GM21737 (cell line): Measurements from ENCODE around the gene DIO1.
"Not testable (repeated sequence)": the region's sequence is repeated elsewhere in the genome, so short reads cannot be mapped to it uniquely, and the experiment has no call there.

Source experiments
- ATAC-seq: cut with Tn5 transposase; IDR thresholded peaks from one replicate; pipeline ENCODE4 v1.9.1; 2021; ENCODE audit warnings: mild to moderate bottlenecking, moderate library complexity; ENCODE audit not compliant: unreplicated experiment

DIO1 gene

GRCh38 chr1:53893999-53894636, at the start of gene DIO1:
Gene DIO1 (plus strand): TSS chr1:53894187. CDS start chr1:53894211, 24 bp downstream.
- ATAC-seq, result no peak

- no peak for ATAC-seq
Measured at GRCh38 chr1:53847980-53848379, 46.0 kb upstream of the DIO1 start.

GRCh38 chr1:53850082-53850673, 43.8 kb upstream of the DIO1 start:
- no peak for ATAC-seq

- no peak for ATAC-seq
Measured at GRCh38 chr1:53851571-53852285, 42.3 kb upstream of the DIO1 start.

GRCh38 chr1:53860967-53861411, 33.0 kb upstream of the DIO1 start:
- no peak for ATAC-seq

- ATAC-seq, result no peak
Measured at GRCh38 chr1:53862507-53862906, 31.5 kb upstream of the DIO1 start.

GRCh38 chr1:53868565-53868964, 25.4 kb upstream of the DIO1 start:
- no peak for ATAC-seq

GRCh38 chr1:53869454-53870117, 24.4 kb upstream of the DIO1 start:
- ATAC-seq, result no peak

GRCh38 chr1:53871221-53871620, 22.8 kb upstream of the DIO1 start:
- ATAC-seq, result no peak

- ATAC-seq, result no peak
Measured at GRCh38 chr1:53871773-53872484, 22.1 kb upstream of the DIO1 start.

- not testable (repeated sequence) for ATAC-seq
Measured at GRCh38 chr1:53875150-53875549, 18.8 kb upstream of the DIO1 start.

- no peak for ATAC-seq
Measured at GRCh38 chr1:53878492-53879105, 15.4 kb upstream of the DIO1 start.

GRCh38 chr1:53881853-53882252, 12.1 kb upstream of the DIO1 start:
- ATAC-seq, result not testable (repeated sequence)

GRCh38 chr1:53883600-53883999, 10.4 kb upstream of the DIO1 start:
- ATAC-seq, result not testable (repeated sequence)

- ATAC-seq, result no peak
Measured at GRCh38 chr1:53888681-53889080, 5.3 kb upstream of the DIO1 start.

- ATAC-seq, result peak; percentile 87
Measured at GRCh38 chr1:53889304-53890298, 4.4 kb upstream of the DIO1 start, which contains the start of gene YIPF1. Gene YIPF1 (minus strand): TSS chr1:53889797. CDS start chr1:53888937, 860 bp downstream.

GRCh38 chr1:53890522-53890941, 3.5 kb upstream of the DIO1 start:
- ATAC-seq, result no peak

- ATAC-seq, result no peak
Measured at GRCh38 chr1:53891018-53891417, 3.0 kb upstream of the DIO1 start.

- ATAC-seq, result no peak
Measured at GRCh38 chr1:53891678-53892077, 2.3 kb upstream of the DIO1 start.
